Naive thymus-derived CD4-positive, alpha-beta T cell (primary cell): Measurements from ENCODE around the gene DERA. TPM values are rescaled to one million over a fixed set of nuclear protein-coding genes. Genes with fewer than 3 reads are reported as not detected.

Experiments used
- ATAC-seq: fragments of 150-1000 bp; cut with Tn5 transposase; 2 replicates; pipeline ENCODE4 v1.10.0; 2021; ENCODE audit warnings: mild to moderate bottlenecking, moderate library complexity
- CTCF ChIA-PET: fragments of 350-600 bp; sonication (Branson Sonifier 250); formaldehyde crosslinking; loops from one replicate; lab custom pipeline; 2021; ENCODE audit warnings: antibody characterized with exemption; lab: Charles Lee
- POLR2A ChIA-PET: fragments of 350-600 bp; sonication (Branson Sonifier 250); formaldehyde crosslinking; loops from one replicate; lab custom pipeline; 2021; ENCODE audit warnings: antibody characterized with exemption, inconsistent platforms; lab: Charles Lee
- DNase-seq, 9 donors: peaks; one replicate each; pipeline versions ENCODE4 v3.0.0 to v3.0.0-alpha.2; 2020 to 2022; ENCODE audit warnings: mixed read lengths in 1 of 9
- H3K27ac ChIP-seq: one replicate; pipeline ENCODE4 v1.7.0; 2013; ENCODE audit warnings: mild to moderate bottlenecking, low read depth, low read length, moderate library complexity
- H3K27me3 ChIP-seq, 2 donors: one replicate each; pipeline ENCODE4 v1.7.0; 2013; ENCODE audit warnings: low read length in 2 of 2, mild to moderate bottlenecking in 2 of 2, moderate library complexity in 2 of 2; ENCODE audit not compliant: control insufficient read depth in 2 of 2, insufficient read depth in 2 of 2
- H3K36me3 ChIP-seq, 3 experiments: 1 replicate in 2 of 3; 2 replicates in 1 of 3; pipeline ENCODE4 v1.7.0; 2013; ENCODE audit warnings: low read length in 3 of 3, mild to moderate bottlenecking in 3 of 3, moderate library complexity in 1 of 3; ENCODE audit not compliant: insufficient read depth in 3 of 3, control insufficient read depth in 2 of 3
- H3K4me1 ChIP-seq, 2 donors: one replicate each; pipeline ENCODE4 v1.7.0; 2013; ENCODE audit warnings: low read length in 2 of 2, mild to moderate bottlenecking in 2 of 2, moderate library complexity in 1 of 2; ENCODE audit not compliant: control insufficient read depth in 2 of 2, insufficient read depth in 2 of 2
- H3K4me3 ChIP-seq: 2 replicates; pipeline ENCODE4 v1.7.0; 2013; ENCODE audit warnings: mild to moderate bottlenecking, low read length
- H3K9me3 ChIP-seq, 3 experiments: 1 replicate in 2 of 3; 2 replicates in 1 of 3; pipeline ENCODE4 v1.7.0; 2013; ENCODE audit warnings: low read length in 3 of 3; ENCODE audit not compliant: control insufficient read depth in 2 of 3
- H3K27ac Mint-ChIP-seq, 9 donors: one replicate each; pipeline ENCODE4 v1.8.0; 2020 to 2022; ENCODE audit warnings: mixed read lengths in 9 of 9, mild to moderate bottlenecking in 8 of 9, moderate library complexity in 5 of 9, inconsistent platforms in 2 of 9
- H3K27me3 Mint-ChIP-seq, 5 donors: one replicate each; pipeline ENCODE4 v1.8.0; 2021 to 2022; ENCODE audit warnings: mixed read lengths in 5 of 5, mild to moderate bottlenecking in 1 of 5
- H3K36me3 Mint-ChIP-seq, 5 donors: one replicate each; pipeline ENCODE4 v1.8.0; 2020 to 2022; ENCODE audit warnings: mixed read lengths in 5 of 5, mild to moderate bottlenecking in 3 of 5, inconsistent platforms in 1 of 5
- H3K4me1 Mint-ChIP-seq, 7 donors: one replicate each; pipeline ENCODE4 v1.8.0; 2020 to 2022; ENCODE audit warnings: mixed read lengths in 7 of 7, mild to moderate bottlenecking in 3 of 7, inconsistent platforms in 1 of 7
- H3K4me3 Mint-ChIP-seq, 10 donors: one replicate each; pipeline ENCODE4 v1.8.0; 2020 to 2022; ENCODE audit warnings: mild to moderate bottlenecking in 10 of 10, mixed read lengths in 10 of 10, moderate library complexity in 6 of 10, inconsistent platforms in 2 of 10
- H3K9me3 Mint-ChIP-seq, 11 donors: one replicate each; pipeline ENCODE4 v1.8.0; 2020 to 2022; ENCODE audit warnings: mixed read lengths in 11 of 11, mild to moderate bottlenecking in 4 of 11, inconsistent platforms in 1 of 11, moderate library complexity in 1 of 11
- intact Hi-C, 2 donors: fragments of 100-400 bp; cut with micrococcal nuclease; formaldehyde crosslinking; loops; one replicate each; pipeline ENCODE4 v1.15.1; 2023
- polyA plus RNA-seq, 2 donors: library from polyadenylated mRNA; unstranded; fragments of 300-500 nt; fragmentation: Illumina TruSeq; gene quantifications; one replicate each; pipeline ENCODE4 v1.2.3, GENCODE V29; 2021
- total RNA-seq, 6 experiments: library from RNA in 5 of 6; stranded (reverse) in 5 of 6; gene quantifications; 1 replicate in 5 of 6; 2 replicates in 1 of 6; pipeline ENCODE4 v1.2.3 and lab custom pipeline; 2021 to 2026

The DERA gene
- total and polyA plus RNA-seq, 7 experiments from 2014 or later, result 8.4 to 33.4 (median 14.6) TPM

- no peak overlapping the region for H3K27ac ChIP-seq
- H3K4me3 ChIP-seq, result no peak overlapping the region
- H3K36me3 Mint-ChIP-seq, result no peaks in the 10 kb centered on the region
- H3K27me3 ChIP-seq, result no peaks in the 10 kb centered on the region
- no peak overlapping the region for H3K27ac Mint-ChIP-seq
- H3K4me1 ChIP-seq, result no peaks in the 10 kb centered on the region
- DNase-seq (no peak), ATAC-seq (no peak)
- peaks cover 0 to 10% (median 6%) of the 10 kb centered on the region in 5 donors for H3K27me3 Mint-ChIP-seq
- intact Hi-C loops, result loop anchor here in 1 of 2 donors (5.0 kb wide), 1 partner anchor 1565 kb away; no protein-coding TSS in a partner anchor
- H3K9me3 ChIP-seq, result no peaks in the 10 kb centered on the region
- no peak overlapping the region for H3K4me3 Mint-ChIP-seq
- ChIA-PET CTCF (no interaction called here), POLR2A (no interaction called here)
- no peaks in the 10 kb centered on the region for H3K36me3 ChIP-seq
- peaks cover 0 to 2% (median 0%) of the 10 kb centered on the region in 11 donors for H3K9me3 Mint-ChIP-seq
- no peaks in the 10 kb centered on the region for H3K4me1 Mint-ChIP-seq
Observed at GRCh38 chr12:16076970-16077522, 165.9 kb downstream of the DERA start.

DNA sequence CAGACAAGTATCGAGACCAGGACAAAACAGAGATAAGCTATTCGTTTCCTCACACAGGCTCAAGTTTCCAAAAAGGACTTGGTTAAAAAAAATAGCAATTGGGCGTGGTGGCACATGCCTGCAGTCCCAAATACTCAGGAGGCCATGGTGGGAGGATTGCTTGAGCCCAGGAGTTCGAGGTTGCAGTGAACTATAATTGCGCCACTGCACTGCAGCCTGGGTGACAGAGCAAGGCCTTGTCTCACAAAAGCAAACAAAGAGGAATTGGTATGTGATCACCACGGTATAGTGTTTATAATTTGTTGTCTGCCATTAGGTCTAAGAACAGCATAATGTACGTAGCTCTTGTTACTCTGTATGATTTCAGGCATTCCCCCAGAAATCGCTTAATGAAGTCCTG, 175.3 kb downstream of the DERA start:
- POLR2A ChIA-PET, result no interaction called here
- H3K4me1 ChIP-seq, result no peaks in the 10 kb centered on the region
- no peaks in the 10 kb centered on the region for H3K36me3 Mint-ChIP-seq
- intact Hi-C loops, result no loop called here
- no peaks in the 10 kb centered on the region for H3K9me3 ChIP-seq
- H3K27me3 ChIP-seq, result no peaks in the 10 kb centered on the region
- CTCF ChIA-PET, result no interaction called here
- H3K27ac ChIP-seq, result no peak overlapping the region
- no peaks in the 10 kb centered on the region for H3K4me1 Mint-ChIP-seq
- H3K36me3 ChIP-seq, result no peaks in the 10 kb centered on the region
- H3K27ac Mint-ChIP-seq, result no peak overlapping the region
- peaks cover 0 to 10% (median 0%) of the 10 kb centered on the region in 5 donors for H3K27me3 Mint-ChIP-seq
- DNase-seq (no peak), ATAC-seq (no peak)
- peaks cover 0 to 9% (median 0%) of the 10 kb centered on the region in 11 donors for H3K9me3 Mint-ChIP-seq
- no peak overlapping the region for H3K4me3 Mint-ChIP-seq
- H3K4me3 ChIP-seq, result no peak overlapping the region

DNA sequence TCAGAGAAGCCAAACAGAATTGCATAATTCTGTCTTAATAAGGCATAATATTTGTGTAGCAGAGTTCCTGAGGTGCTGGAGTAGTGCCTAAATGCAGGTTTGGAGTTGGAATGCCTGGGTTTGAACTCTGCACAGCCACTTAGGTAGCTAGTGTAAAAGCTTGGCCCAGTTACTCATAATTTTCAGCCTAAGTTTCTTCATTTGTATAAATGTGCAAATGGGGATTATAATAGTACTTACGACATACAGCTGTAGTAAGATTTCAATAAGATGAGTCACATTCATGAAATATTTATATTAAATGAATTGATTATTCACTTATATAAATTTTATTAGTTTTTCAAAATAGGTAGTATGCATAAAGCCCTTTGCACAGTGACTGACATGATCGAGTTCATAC, 175.8 kb downstream of the DERA start:
- no peak for ATAC-seq
- Histone ChIP-seq H3K27ac (no peak overlapping the region), H3K4me1 (no peaks in the 10 kb centered on the region), H3K27me3 (no peaks in the 10 kb centered on the region), H3K4me3 (no peak overlapping the region), H3K36me3 (no peaks in the 10 kb centered on the region), H3K9me3 (no peaks in the 10 kb centered on the region)
- H3K9me3 Mint-ChIP-seq, result peaks cover 0 to 9% (median 0%) of the 10 kb centered on the region in 11 donors
- H3K36me3 Mint-ChIP-seq, result no peaks in the 10 kb centered on the region
- intact Hi-C loops, result no loop called here
- H3K27me3 Mint-ChIP-seq, result peaks cover 0 to 8% (median 0%) of the 10 kb centered on the region in 5 donors
- ChIA-PET POLR2A (no interaction called here), CTCF (no interaction called here)
- no peaks in the 10 kb centered on the region for H3K4me1 Mint-ChIP-seq
- no peak for DNase-seq
- no peak overlapping the region for H3K27ac Mint-ChIP-seq
- no peak overlapping the region for H3K4me3 Mint-ChIP-seq

Other genes with a start within 250 kb of the DERA start
- 1 to 10 TPM; 2.0 to 3.1 (median 2.7) TPM for gene EPS8, start 121.9 kb upstream of the DERA start, total RNA-seq
- 1 to 10 TPM; 1.9 to 2.5 TPM for gene EPS8, start 121.9 kb upstream of the DERA start, polyA plus RNA-seq
- 10 to 100 TPM; 42.2 to 97.2 (median 70.9) TPM for gene STRAP, start 28.9 kb upstream of the DERA start, total RNA-seq
- gene STRAP, start 28.9 kb upstream of the DERA start, polyA plus RNA-seq, result 100 to 1,000 TPM in 1 of 2 donors, 10 to 100 TPM in 1; 94.5 to 119 TPM